Measurements from ENCODE around the gene STOX2. TPM values are rescaled to one million over a fixed set of nuclear protein-coding genes. Genes with fewer than 3 reads are reported as not detected.

STOX2 gene
- polyA plus RNA-seq, 1 experiment, result 2.4 TPM

DNA sequence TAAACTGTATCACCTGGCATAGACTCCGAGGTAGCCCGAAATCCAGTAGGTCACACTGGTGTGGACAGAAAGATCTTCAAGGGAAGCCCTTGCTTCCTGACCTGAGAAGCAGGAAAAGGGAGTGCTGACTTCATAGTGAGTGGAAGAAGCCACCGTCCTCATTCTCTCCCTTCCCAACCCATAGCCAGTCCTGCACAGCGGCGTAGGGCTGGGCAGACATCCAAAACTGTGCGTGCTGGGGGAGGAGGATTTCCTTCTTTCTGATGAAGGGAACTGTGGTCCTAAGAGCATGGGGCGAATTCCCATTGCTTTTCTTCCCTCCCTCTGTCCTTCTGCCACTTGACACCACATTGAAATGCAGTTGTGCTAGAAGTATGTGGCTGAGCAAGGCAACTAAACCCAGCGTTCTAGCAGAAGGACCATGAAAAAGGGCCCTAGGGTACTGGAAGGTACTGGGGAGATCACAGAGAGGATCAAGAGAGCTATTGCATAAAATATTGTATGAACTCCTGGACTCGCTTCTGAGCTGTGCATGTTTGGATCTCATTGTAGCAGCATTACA, 66.9 kb downstream of the STOX2 start:
- no peaks in the 10 kb centered on the region for H3K9me3 ChIP-seq (ENCODE audit: control insufficient read depth, insufficient read depth, low read length)
- no peak for DNase-seq (ENCODE audit: low read depth, low spot score)
- ChIA-PET POLR2A (no interaction called here), CTCF (no interaction called here)
- no peak overlapping the region for H3K4me3 ChIP-seq (ENCODE audit: low read depth, low read length)
- H3K27ac ChIP-seq (ENCODE audit: low read depth, low read length), result no peak overlapping the region
- no peaks in the 10 kb centered on the region for H3K27me3 ChIP-seq (ENCODE audit: control insufficient read depth, insufficient read depth, low read length)
- TF ChIP-seq, protein P1, sequence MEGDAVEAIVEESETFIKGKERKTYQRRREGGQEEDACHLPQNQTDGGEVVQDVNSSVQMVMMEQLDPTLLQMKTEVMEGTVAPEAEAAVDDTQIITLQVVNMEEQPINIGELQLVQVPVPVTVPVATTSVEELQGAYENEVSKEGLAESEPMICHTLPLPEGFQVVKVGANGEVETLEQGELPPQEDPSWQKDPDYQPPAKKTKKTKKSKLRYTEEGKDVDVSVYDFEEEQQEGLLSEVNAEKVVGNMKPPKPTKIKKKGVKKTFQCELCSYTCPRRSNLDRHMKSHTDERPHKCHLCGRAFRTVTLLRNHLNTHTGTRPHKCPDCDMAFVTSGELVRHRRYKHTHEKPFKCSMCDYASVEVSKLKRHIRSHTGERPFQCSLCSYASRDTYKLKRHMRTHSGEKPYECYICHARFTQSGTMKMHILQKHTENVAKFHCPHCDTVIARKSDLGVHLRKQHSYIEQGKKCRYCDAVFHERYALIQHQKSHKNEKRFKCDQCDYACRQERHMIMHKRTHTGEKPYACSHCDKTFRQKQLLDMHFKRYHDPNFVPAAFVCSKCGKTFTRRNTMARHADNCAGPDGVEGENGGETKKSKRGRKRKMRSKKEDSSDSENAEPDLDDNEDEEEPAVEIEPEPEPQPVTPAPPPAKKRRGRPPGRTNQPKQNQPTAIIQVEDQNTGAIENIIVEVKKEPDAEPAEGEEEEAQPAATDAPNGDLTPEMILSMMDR (IDR thresholded peaks at IDR 0.05; ENCODE audit: low read depth, low read length), result no peak

DNA sequence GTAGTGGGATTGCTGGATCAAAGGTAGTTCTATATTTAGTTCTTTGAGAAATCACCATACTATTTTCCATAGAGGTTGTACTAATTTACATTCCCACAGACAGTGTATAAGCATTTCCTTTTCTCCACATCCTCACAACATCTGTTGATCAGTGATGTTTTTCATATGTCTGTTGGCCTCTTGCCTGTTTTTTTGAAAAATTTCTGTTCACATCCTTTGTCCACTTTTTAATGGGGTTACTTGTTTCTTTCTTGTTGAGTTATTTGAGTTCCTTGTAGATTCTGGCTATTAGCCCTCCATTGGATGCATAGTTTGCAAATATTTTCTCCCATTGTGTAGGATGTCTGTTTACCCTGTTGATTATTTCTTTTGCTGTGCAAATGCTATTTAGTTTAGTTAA, 72.6 kb downstream of the STOX2 start:
- no peaks in the 10 kb centered on the region for H3K27me3 ChIP-seq (ENCODE audit: control insufficient read depth, insufficient read depth, low read length)
- ChIA-PET CTCF (no interaction called here), POLR2A (no interaction called here)
- TF ChIP-seq, protein P1 (IDR thresholded peaks at IDR 0.05; ENCODE audit: low read depth, low read length), result no peak
- H3K4me3 ChIP-seq (ENCODE audit: low read depth, low read length), result no peak overlapping the region
- no peaks in the 10 kb centered on the region for H3K9me3 ChIP-seq (ENCODE audit: control insufficient read depth, insufficient read depth, low read length)
- H3K27ac ChIP-seq (ENCODE audit: low read depth, low read length), result no peak overlapping the region
- no peak for DNase-seq (ENCODE audit: low read depth, low spot score)

DNA sequence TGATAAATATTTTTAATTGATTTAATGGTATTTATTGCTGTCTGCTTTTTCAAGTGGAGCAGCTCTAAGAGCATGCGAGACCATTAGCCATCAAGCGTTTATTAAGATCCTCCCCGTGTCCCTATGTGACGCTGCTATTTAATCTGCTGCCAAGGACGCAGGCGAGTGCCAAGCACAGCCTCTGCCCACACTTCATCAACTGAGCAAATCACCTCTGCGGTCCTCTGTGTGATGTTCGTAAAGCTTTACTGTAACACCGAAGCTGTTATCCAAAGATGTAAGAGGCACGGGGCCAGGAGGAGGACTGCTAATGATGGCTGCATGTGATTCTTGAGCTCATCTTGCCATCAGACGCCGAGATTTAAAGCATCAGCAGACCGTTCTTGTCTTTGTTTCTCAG, 79.5 kb downstream of the STOX2 start:
- CTCF ChIA-PET, result interaction anchor here (1.3 to 1.5 kb wide), 2 partner anchors 77 to 113 kb away, joined by 3 read pairs; no protein-coding TSS in a partner anchor
- no peak overlapping the region for H3K4me3 ChIP-seq (ENCODE audit: low read depth, low read length)
- TF ChIP-seq, protein P1 (IDR thresholded peaks at IDR 0.05; ENCODE audit: low read depth, low read length), result no peak

DNA sequence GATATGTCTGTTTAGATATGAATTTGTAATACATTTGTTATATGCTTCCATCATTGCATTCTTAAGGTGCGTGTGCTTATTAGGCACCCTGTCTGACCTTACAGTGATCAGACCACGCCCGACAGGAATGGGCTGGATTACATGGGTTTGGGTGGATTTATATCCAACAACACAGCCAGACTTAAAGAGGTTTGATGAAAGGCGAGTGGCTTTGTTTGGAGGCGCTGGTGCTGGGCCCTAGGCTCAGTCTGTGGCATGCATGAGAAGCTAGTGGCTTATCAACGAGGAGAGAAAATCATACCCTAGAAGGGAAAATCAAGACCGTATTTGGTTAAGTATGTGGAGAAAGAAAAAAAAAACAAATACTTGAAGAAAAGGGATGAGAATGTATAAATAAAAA, 80.7 kb downstream of the STOX2 start:
- CTCF ChIA-PET, result no interaction called here
- no peak overlapping the region for H3K4me3 ChIP-seq (ENCODE audit: low read depth, low read length)
- no peak for DNase-seq (ENCODE audit: low read depth, low spot score)
- peaks cover 3% of the 10 kb centered on the region for H3K27me3 ChIP-seq (ENCODE audit: control insufficient read depth, insufficient read depth, low read length)
- TF ChIP-seq, protein P1 (IDR thresholded peaks at IDR 0.05; ENCODE audit: low read depth, low read length), result no peak
- POLR2A ChIA-PET, result no interaction called here
- H3K9me3 ChIP-seq (ENCODE audit: control insufficient read depth, insufficient read depth, low read length), result no peaks in the 10 kb centered on the region
- H3K27ac ChIP-seq (ENCODE audit: low read depth, low read length), result no peak overlapping the region

More for the DNA sequence above, 79.5 kb downstream of the STOX2 start:
- POLR2A ChIA-PET, result no interaction called here
- DNase-seq (ENCODE audit: low read depth, low spot score), result no peak
- peaks cover 3% of the 10 kb centered on the region for H3K27me3 ChIP-seq (ENCODE audit: control insufficient read depth, insufficient read depth, low read length)
- no peak overlapping the region for H3K27ac ChIP-seq (ENCODE audit: low read depth, low read length)
- H3K9me3 ChIP-seq (ENCODE audit: control insufficient read depth, insufficient read depth, low read length), result no peaks in the 10 kb centered on the region

DNA sequence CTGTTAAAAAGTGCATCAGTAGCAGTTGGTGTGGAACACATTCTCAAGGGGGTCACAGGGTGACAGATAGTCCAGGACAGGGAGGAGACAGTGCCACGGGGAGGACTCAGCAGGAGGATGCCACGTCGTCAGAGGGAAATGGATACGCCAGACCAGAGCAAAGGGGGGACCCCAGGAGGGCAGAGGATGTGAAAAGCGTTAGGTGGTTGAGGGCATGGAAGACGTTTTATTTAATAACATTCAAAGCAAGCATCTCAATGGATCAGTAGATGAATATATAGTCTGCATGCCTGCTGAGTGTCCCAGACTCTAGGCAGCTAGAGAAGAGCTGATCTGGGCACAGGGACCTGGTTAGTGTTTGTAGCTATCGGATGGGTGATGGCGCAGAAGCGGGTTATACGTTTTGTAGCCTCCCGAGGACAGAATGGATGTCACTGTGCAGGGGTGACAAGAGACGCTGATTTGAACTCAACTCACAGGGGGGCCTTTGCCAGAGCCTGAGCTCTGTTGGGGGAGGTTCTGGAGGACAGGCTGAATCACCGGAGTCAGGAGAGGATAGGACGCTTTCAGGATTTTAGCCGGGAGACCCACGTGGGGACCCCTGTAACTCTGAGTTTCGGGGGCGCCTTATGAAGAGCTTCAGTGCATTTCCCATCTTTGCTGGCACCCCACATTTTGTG, 81.3 kb downstream of the STOX2 start:
- Histone ChIP-seq H3K4me3 (ENCODE audit: low read depth, low read length) (no peak overlapping the region), H3K9me3 (ENCODE audit: control insufficient read depth, insufficient read depth, low read length) (no peaks in the 10 kb centered on the region), H3K27me3 (ENCODE audit: control insufficient read depth, insufficient read depth, low read length) (peaks cover 4% of the 10 kb centered on the region), H3K27ac (ENCODE audit: low read depth, low read length) (no peak overlapping the region)
- ChIA-PET CTCF (no interaction called here), POLR2A (no interaction called here)
- no peak for DNase-seq (ENCODE audit: low read depth, low spot score)
- TF ChIP-seq, protein P1 (IDR thresholded peaks at IDR 0.05; ENCODE audit: low read depth, low read length), result no peak
